H1 (cell line): Measurements from ENCODE around the gene CYB561. TPM values are rescaled to one million over a fixed set of nuclear protein-coding genes. Genes with fewer than 3 reads are reported as not detected.
A peak's percentile ranks its signal among the peaks of the same experiment; 100 is the strongest.

ENCODE experiments used
- CBX8 ChIP-seq: fragments of 300-800, 300-1000 bp; sonication (generic); IDR thresholded peaks from 2 replicates; pipeline ENCODE4 v1.7.1; 2016; ENCODE audit warnings: low read depth, low read length, borderline replicate concordance
- CEBPB ChIP-seq: IDR thresholded peaks from 2 replicates; pipeline ENCODE4 v1.6.1; 2012; ENCODE audit warnings: low read depth, low read length
- CREB1 ChIP-seq: IDR thresholded peaks from 2 replicates; pipeline ENCODE4 v1.6.1; 2012; ENCODE audit warnings: inconsistent platforms
- EGR1 ChIP-seq: IDR thresholded peaks from 2 replicates; pipeline ENCODE4 v1.6.1; 2011; ENCODE audit warnings: low read depth, low read length, borderline replicate concordance
- EP300 ChIP-seq, 2 experiments: IDR thresholded peaks; 1 replicate in 1 of 2; 2 replicates in 1 of 2; pipeline ENCODE4 v1.6.1; 2011 to 2012; ENCODE audit warnings: low read depth in 2 of 2, low read length in 2 of 2, mild to moderate bottlenecking in 2 of 2, borderline replicate concordance in 1 of 2, inconsistent platforms in 1 of 2, moderate library complexity in 1 of 2
- GABPA ChIP-seq: IDR thresholded peaks from 2 replicates; pipeline ENCODE4 v1.6.1; 2011; ENCODE audit warnings: mild to moderate bottlenecking, low read length, moderate library complexity, borderline replicate concordance; ENCODE audit not compliant: insufficient read depth
- JUN ChIP-seq: IDR thresholded peaks from 2 replicates; pipeline ENCODE4 v1.6.1; 2011; ENCODE audit warnings: low read depth, mild to moderate bottlenecking, improper control_type of control experiment, low read length
- KDM4A ChIP-seq: IDR thresholded peaks from one replicate; pipeline ENCODE4 v1.7.1; 2012; ENCODE audit warnings: low read depth, mild to moderate bottlenecking, moderate library complexity, low read length, inconsistent platforms; ENCODE audit not compliant: severe bottlenecking
- PHF8 ChIP-seq: fragments of 200-600 bp; sonication (generic); conservative IDR thresholded peaks from 2 replicates; pipeline ENCODE4 v1.7.1; 2012; ENCODE audit warnings: low read depth, mild to moderate bottlenecking, inconsistent platforms, low read length, moderate library complexity
- POLR2A ChIP-seq, 2 experiments: IDR thresholded peaks; 1 replicate in 1 of 2; 2 replicates in 1 of 2; pipeline ENCODE4 v1.6.1; 2011; ENCODE audit warnings: low read depth in 2 of 2, low read length in 2 of 2, mild to moderate bottlenecking in 2 of 2; ENCODE audit errors: control extremely low read depth in 1 of 2
- RAD21 ChIP-seq, 2 experiments: IDR thresholded peaks in 1 of 2; conservative IDR thresholded peaks in 1 of 2; 2 replicates each; pipeline ENCODE4 v1.6.1; 2011; ENCODE audit warnings: low read depth in 2 of 2, low read length in 2 of 2, improper control_type of control experiment in 1 of 2, inconsistent platforms in 1 of 2, mild to moderate bottlenecking in 1 of 2, moderate library complexity in 1 of 2
- RBBP5 ChIP-seq: IDR thresholded peaks from 2 replicates; pipeline ENCODE4 v1.7.1; 2012; ENCODE audit warnings: low read depth, mild to moderate bottlenecking, inconsistent platforms, low read length, moderate library complexity, borderline replicate concordance
- RXRA ChIP-seq: IDR thresholded peaks from 2 replicates; pipeline ENCODE4 v1.6.1; 2011; ENCODE audit warnings: low read depth, mild to moderate bottlenecking, low read length, moderate library complexity; ENCODE audit not compliant: insufficient read depth
- SRF ChIP-seq: IDR thresholded peaks from 2 replicates; pipeline ENCODE4 v1.6.1; 2011; ENCODE audit warnings: mild to moderate bottlenecking, low read depth, low read length, moderate library complexity
- TAF1 ChIP-seq: IDR thresholded peaks from 2 replicates; pipeline ENCODE4 v1.6.1; 2011; ENCODE audit warnings: mild to moderate bottlenecking, low read depth, low read length
- TAF7 ChIP-seq: optimal IDR thresholded peaks from 2 replicates; pipeline ENCODE3; 2011; ENCODE audit warnings: low read depth, mild to moderate bottlenecking, inconsistent platforms, low read length, moderate library complexity, borderline replicate concordance
- YY1 ChIP-seq: IDR thresholded peaks from 2 replicates; pipeline ENCODE4 v1.6.1; 2011; ENCODE audit warnings: low read depth, mild to moderate bottlenecking, low read length
- ZNF274 ChIP-seq: IDR thresholded peaks from 2 replicates; pipeline ENCODE4 v1.7.0; 2012; ENCODE audit warnings: low read length, borderline replicate concordance; ENCODE audit errors: extremely low read depth
- polyA plus RNA-seq, 7 experiments: library from polyadenylated mRNA; depleted of rRNA in 3 of 7; stranded (reverse) in 5 of 7; unstranded in 2 of 7; fragments of >200 nt in 5 of 7; fragments of 200-250 nt in 2 of 7; gene quantifications; 1 replicate in 5 of 7; 2 replicates in 1 of 7; 4 replicates in 1 of 7; pipeline versions ENCODE4 v1.2.1 to v1.2.3, GENCODE V29; 2011 to 2013; ENCODE audit warnings: missing spikeins in 2 of 7, mixed read lengths in 2 of 7
- total RNA-seq: library from RNA; stranded (reverse); fragmentation: NEBNext Ultra II Directional; extraction: Animal tissue kit (Norgen Biotek cat#: 25700); gene quantifications from 2 replicates; pipeline ENCODE4 v1.2.1, GENCODE V29; 2021
- TF ChIP-seq, protein P1 (sequence below): IDR thresholded peaks from 2 replicates; pipeline ENCODE4 v1.6.1; 2012; ENCODE audit warnings: inconsistent platforms

CYB561 gene
- total and polyA plus RNA-seq, 2 of the 8 experiments (the other 6 are each of a cell fraction or from before 2014, with no cell fraction given), result 19.7 to 23.4 TPM

DNA sequence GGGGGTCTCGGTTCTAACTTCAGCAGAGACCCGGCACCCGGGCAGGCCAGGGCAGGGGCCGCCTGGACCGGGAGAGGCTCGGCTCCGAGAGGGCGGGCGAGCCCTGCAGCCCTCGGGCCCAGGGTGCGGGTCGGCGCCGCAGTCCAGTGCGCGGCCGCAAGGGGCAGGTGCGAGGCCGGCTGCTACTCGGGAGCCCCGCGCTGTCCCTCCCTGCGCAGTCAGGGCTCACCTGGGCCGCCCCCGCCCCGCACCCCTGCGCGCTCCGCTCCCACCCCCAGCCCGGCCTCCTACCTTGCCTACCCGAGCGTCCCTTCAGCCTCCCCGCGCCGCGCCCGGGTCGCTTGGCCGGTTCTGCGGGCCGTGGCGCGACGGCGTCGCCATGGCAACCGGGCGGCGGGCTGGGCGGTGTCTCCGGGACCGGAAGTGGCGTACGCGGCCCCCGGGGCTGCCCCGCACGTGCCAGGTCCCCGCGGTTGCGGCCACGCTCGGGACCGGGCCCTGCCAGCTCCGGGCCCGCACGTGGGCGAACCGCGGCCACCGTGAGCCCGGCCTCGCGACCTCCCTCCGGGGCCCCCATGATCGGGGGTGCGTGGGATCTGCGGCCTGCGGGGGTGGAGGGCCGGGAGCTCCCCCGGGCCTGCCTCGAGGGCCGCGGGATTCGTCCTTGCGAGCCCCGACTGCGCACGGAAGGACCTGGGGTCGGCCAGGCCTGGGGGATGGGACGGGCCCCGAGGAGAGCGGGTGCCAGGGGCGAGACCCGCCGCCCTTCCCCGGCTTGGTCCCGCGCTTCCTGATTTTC is at the start of gene CYB561 (continued):
- TF ChIP-seq POLR2A (IDR thresholded peaks at IDR 0.05; ENCODE audit: control extremely low read depth in 1 of 2, low read depth in 2 of 2, low read length in 2 of 2) (peak in 1 of 2 experiments; percentile 37; a peak in 1 of 3 replicates), CEBPB (no peak), CBX8 (no peak), RAD21 (IDR thresholded peaks at IDR 0.05 in 1 of 2, conservative IDR thresholded peaks at IDR 0.05 in 1 of 2; ENCODE audit: low read depth in 2 of 2, low read length in 2 of 2) (peak; percentile 20 to 39; a peak in 2 of 4 replicates), PHF8 (peak; percentile 50), EGR1 (peak; percentile 44; the same call in 1 of the 2 replicates), KDM4A (peak; percentile 98), JUN (no peak), YY1 (0 out of 2 replicates have a peak, but pooled peaks have one; percentile 8), EP300 (IDR thresholded peaks at IDR 0.05; ENCODE audit: borderline replicate concordance in 1 of 2, low read depth in 2 of 2, low read length in 2 of 2) (no peak), SRF (no peak), GABPA (peak; percentile 70; the same call in 1 of the 2 replicates), RBBP5 (peak; percentile 54; the same call in 1 of the 2 replicates), RXRA (no peak), ZNF274 (no peak), TAF1 (no peak; the same call in 1 of the 2 replicates), CREB1 (peak; percentile 51), TAF7 (no peak)
- TF ChIP-seq, protein P1, sequence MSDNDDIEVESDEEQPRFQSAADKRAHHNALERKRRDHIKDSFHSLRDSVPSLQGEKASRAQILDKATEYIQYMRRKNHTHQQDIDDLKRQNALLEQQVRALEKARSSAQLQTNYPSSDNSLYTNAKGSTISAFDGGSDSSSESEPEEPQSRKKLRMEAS, result peak; percentile 95
